HG03378 (cell line): ENCODE measurements around the gene SDK2.

Experiments used
- ATAC-seq: cut with Tn5 transposase; IDR thresholded peaks from one replicate; pipeline ENCODE4 v1.9.1; 2021; ENCODE audit warnings: mild to moderate bottlenecking, moderate library complexity; ENCODE audit not compliant: unreplicated experiment

Gene SDK2

DNA sequence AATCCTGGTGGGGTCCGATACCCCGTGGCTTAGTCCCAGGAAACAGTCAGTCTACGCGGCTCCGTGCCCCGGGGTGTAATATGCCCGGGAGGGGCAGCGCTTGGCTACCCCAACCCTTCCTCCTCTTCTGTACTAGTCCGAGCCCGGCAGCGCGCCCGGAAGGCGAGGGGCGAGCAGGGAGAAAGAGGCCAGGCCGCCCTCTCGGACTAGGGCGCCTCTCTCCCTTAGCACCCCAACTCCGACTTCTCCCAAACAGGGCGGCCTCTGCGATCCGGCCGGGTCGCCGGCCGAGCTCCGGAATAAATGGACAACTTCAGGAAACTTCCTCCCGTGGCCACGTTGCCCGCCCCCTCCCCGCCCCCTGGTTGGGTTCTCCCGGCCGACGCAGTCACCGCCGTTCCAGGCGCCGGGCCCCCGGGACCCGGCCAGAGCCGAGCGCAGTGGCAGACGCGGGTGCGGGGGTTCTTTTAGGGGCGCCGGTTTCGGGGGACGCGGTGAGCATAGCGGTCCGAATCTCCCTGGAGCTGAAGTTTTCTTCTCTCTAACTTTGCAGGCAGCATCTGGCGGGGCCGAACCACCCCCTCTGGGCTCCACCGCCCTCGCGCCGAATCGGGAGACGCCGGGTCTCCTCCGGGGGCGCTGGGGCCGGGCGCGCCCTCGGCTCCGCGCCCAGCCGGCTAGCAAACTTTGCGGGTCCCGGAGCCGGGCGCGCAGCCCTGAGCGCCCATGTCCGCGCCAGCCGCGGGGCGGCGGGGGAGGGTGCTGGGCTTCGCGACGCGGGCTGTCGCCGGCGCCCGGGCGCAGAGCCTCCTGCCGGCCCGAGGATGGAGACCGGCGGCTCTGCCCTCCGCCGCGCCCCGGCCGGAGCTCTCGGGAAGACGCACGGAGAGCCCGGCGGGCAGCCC lies at the start of gene SDK2:
Gene SDK2 (minus strand): TSS at position 301 of the 905 bp plus-strand sequence. CDS start 357 bp downstream, outside the sequence.
- ATAC-seq = no peak

DNA sequence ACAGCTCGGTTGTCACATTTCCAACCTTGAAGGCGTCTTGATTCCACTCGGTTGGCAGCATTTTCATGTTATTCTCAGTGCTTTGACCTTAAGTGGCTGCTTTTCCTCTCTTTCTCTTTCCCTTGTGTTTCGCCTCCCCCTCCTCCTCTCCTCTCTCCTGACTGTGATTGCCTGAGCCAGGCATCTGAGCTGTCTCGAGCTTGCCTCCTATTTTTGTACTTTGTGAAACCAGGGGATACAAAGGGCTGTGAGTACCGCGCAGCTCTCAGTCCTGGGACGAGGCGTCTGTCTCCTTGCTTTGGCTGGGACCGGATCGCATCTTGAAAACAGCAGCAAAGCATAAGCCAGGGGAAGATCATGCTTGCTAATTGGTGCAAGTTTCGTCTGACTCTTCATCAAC lies 48.8 kb upstream of the SDK2 start:
- ATAC-seq = no peak

- ATAC-seq = no peak
These were observed 47.1 kb upstream of the SDK2 start for GRCh38 chr17:73691321-73691766.

DNA sequence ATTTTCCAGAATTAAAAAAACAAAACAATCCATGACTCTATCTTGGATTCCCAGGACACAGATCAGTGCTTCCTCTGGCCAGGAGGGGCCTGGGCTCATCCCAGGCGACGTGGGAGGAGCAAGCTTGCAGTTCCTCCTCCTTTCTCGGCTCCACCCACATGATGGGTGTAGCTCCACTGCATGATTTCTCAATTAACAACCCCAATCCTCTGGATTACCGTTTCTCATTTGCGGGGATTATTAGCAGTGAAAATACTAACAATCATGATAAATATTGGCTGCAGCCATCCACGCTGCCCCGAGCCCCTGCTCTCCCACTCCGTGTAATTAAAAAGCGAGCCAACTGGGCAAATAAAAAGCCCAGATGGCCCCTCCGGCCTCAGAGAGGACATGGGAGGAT lies 46.4 kb upstream of the SDK2 start:
- no peak for ATAC-seq

GRCh38 chr17:73689596-73690275 lies 45.5 kb upstream of the SDK2 start:
- ATAC-seq = no peak

DNA sequence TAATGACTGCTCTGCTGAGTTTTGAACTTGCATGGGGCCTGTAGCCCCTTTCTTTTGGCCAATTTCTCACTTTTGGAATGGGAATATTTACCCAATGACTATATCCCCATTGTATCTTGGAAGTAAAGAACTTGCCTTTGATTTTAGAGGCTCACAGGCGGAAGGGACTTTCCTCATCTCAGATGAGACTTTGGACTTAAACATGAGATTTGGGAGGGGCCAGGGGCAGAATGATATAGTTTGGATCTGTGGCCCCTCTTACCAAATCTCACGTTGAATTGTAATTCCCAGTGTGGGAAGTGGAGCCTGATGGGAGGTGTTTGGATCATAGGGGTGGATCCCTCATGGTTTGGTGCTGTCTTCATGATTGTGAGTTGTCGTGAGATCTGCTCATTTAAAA lies 42.7 kb upstream of the SDK2 start:
- no peak for ATAC-seq

DNA sequence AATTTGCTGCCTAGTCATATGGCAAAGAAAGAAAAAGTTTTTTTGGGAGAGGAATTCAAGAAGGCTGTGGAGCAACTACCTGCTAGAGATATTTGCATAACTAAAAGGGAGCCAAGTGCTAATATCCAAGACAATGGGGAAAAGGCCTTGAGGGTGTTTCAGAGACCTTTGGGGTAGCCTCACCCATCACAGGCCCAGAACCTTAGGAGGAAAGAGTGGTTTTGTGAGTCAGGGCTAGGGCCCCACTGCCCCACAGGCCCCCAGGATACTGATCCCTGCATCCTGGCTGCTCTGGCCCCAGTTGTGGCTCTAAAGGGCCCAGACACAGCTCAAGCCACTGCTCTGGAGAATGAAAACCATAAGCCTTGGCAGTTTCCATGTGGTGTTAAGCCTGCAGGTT lies 41.9 kb upstream of the SDK2 start:
- no peak for ATAC-seq

- no peak for ATAC-seq
These were observed 39.9 kb upstream of the SDK2 start for GRCh38 chr17:73684183-73684582.

GRCh38 chr17:73683771-73684170 lies 39.5 kb upstream of the SDK2 start:
- no peak for ATAC-seq

DNA sequence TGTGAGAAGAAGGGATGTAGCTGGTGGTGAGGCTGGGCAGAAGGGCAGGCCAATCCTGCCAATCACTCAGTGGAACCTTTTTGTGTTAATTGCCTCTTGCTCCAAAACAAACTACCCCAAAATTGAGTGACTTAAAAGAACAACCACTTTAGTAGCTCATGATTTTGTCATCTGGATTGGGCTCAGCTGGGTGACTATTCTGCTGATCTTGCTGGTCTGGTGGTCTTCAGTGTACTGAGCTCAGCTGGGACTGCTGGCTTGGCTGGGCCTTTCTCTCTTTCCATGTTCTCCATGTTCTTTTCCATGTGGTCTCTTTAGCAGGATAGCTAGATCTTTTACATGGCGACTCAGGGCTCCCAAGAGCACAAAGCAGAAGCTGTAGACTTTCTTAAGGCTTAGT lies 37.7 kb upstream of the SDK2 start:
- ATAC-seq = no peak

DNA sequence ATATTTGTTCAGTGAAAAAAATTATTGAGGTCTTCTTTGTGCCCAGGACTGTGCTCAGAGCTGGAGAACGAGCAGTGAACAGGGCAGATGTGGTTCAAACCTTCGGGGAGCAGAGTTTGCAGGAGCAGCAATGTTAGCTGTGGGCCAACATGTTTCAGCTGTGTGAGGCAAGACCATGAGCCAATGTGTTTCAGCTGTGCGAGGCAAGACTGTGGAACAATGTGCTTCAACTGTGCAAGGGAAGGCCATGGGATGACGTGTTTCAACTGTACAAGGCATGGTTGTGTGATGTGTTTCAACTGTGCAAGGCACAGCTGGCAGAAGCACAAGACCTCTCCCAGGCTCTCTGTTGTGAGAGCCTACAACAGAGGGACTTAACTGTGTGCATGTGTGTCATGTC lies 35.2 kb upstream of the SDK2 start:
- ATAC-seq = no peak

- ATAC-seq = no peak
These were observed 34.8 kb upstream of the SDK2 start for GRCh38 chr17:73678999-73679398.

- ATAC-seq = no peak
These were observed 25.5 kb upstream of the SDK2 start for GRCh38 chr17:73669771-73670170.

DNA sequence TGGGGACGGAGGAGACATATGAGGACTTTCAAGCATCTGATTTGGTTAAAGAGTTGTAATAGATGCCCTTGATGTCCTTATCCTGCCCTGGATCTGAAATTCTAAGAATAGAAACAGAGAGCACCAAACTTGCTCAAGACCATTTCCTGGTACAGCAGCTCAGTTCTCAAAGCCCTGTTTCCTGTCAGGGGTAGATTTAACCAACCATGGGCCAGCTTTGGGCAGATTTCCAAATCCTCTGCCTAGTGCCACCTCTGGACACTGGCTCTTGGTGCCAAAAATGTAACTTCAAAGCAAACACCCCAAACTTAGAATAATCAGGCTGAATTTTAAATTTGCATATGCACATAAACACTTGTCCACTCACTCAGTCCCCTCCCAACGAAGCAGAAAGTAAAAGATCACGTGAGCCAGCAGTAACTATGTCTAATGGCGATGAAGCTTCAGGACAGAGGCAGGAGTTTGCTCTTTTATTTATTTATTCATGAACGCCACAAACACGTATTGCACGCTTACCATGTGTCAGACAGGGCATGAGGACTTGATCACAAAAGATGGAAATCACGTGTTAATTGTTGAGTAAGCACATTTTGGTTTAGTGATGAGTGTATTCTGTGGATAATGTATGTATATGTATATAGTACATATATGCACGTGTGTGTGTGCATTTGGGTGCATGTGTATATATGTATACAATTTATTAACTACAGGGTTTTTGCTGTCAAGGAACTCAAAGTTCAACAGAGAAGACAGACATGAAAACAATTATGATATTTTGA lies 23.1 kb upstream of the SDK2 start:
- no peak for ATAC-seq

DNA sequence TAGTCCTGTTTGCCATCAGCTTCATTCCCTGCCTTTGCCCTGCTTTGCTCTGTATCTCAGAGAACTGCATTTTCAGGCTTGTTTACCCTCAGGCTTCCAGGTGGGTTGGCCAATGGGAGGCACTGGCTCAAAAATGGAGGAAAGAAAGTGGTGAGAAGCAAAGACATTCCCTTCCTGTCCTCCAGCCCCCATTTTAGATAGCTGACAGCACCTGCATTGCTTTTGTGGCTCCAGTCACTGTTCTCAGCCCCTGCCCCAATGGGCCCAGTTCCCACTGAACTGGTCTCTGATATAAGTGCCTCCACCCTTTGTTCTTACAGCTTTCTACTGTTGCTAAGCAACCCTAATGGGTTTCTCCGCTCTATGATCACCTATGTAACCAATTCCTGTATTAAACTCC lies 19.4 kb upstream of the SDK2 start:
- ATAC-seq = no peak

DNA sequence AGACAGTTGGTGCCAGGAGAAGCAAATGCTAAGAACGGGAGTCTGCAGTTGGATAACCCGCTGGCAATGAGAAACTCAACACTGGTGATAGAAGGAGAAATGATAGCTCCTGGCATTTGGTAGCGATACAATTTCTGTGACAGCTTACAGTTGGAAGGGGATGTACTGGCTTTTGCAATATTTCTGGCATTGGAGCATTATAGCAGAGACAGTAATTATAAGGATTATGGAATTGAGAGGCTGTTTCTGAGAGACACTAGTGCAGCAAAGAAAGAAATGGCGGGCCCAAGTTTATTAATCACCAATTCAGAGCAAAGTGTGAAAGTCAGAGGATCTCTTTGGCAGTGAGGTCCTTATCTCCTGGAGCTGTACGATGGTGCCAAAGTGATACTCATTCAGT lies 16.1 kb upstream of the SDK2 start:
- ATAC-seq = no peak

DNA sequence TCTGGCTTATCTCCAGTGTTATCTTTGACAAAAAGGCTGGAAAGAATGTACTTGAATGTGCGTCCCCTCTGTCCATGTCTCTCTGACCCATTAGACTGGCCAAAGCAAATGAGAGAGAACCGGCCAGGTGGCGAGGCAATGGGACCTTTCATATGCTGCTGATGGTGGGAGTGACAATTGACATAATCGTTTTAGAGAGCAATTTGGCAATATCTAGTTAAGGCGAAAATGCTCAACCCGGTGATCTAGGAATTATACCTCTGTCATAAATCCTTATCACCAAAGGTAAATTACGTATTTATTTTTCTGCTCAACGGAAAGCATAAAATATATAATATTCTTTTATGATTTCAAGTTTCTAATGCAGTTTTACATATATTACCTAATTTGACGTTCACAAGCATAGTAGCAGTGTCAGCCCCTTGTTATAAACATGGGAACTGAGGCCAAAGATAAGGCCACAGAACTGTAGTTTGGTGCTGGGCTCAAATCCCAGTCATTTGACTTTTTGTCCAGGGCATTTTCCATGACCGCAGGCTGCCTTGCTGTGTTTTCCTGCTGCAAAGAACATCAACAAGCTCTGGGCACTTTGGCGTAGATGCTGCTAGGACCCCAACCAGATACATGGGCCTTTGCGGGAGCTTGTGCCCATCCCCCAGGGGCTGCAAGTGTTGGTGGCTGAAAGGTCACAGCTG lies 14.7 kb upstream of the SDK2 start:
- no peak for ATAC-seq

GRCh38 chr17:73657473-73658116 lies 13.3 kb upstream of the SDK2 start:
- ATAC-seq = no peak

GRCh38 chr17:73654241-73654640 lies 10.0 kb upstream of the SDK2 start:
- no peak for ATAC-seq

GRCh38 chr17:73653810-73654209 lies 9.6 kb upstream of the SDK2 start:
- no peak for ATAC-seq
